ENCODE data around the gene SLC6A4. TPM values are rescaled to one million over a fixed set of nuclear protein-coding genes. Genes with fewer than 3 reads are reported as not detected.

Gene SLC6A4
- total RNA-seq, 8 experiments from 2014 or later: 0.11 to 0.62 (median 0.29) TPM

- ATAC-seq (replicated peaks in 6 of 8): no peak
- 44 to 100% (median 83%) methylated on average over 1 to 6 of the region's 8 CpGs; no CpG with 5 or more reads in 1 of the 10 experiments for WGBS, 10 experiments
- H3K4me1 ChIP-seq (replicated peaks in 1 of 2): peaks cover 0 to 2% of the 10 kb centered on the region in 2 donors
- no peak overlapping the region for H3K4me3 ChIP-seq
- in situ Hi-C loops (cut with MboI; ENCODE audit: low pct_unique_long_range_greater_than_20kb in 2 of 9, low sequenced_read_pairs in 9 of 9, unreplicated experiment in 9 of 9): no loop called here
- H3K27ac ChIP-seq: no peak overlapping the region
Observed at GRCh38 chr17:30224419-30224960, 11.0 kb downstream of the SLC6A4 start.

GRCh38 chr17:30222721-30223175 is 12.7 kb downstream of the SLC6A4 start:
- ATAC-seq (replicated peaks in 6 of 8): no peak
- Histone ChIP-seq H3K27ac (no peak overlapping the region), H3K4me1 (replicated peaks in 1 of 2) (peaks cover 0 to 2% of the 10 kb centered on the region in 2 donors), H3K4me3 (no peak overlapping the region)
- in situ Hi-C loops (cut with MboI; ENCODE audit: low pct_unique_long_range_greater_than_20kb in 2 of 9, low sequenced_read_pairs in 9 of 9, unreplicated experiment in 9 of 9): no loop called here
- WGBS, 10 experiments: 38 to 80% (median 63%) methylated on average over 1 to 10 of the region's 13 CpGs; no CpG with 5 or more reads in 2 of the 10 experiments

- in situ Hi-C loops (cut with MboI; ENCODE audit: low pct_unique_long_range_greater_than_20kb in 2 of 9, low sequenced_read_pairs in 9 of 9, unreplicated experiment in 9 of 9): no loop called here
- Histone ChIP-seq H3K4me1 (replicated peaks in 1 of 2) (peaks cover 0 to 2% of the 10 kb centered on the region in 2 donors), H3K27ac (no peak overlapping the region), H3K4me3 (no peak overlapping the region)
- ATAC-seq (replicated peaks in 6 of 8): no peak
- 32 to 100% (median 69%) methylated on average over 1 to 3 of the region's 4 CpGs; no CpG with 5 or more reads in 1 of the 10 experiments for WGBS, 10 experiments
Observed at GRCh38 chr17:30222251-30222650, 13.2 kb downstream of the SLC6A4 start.

- H3K4me3 ChIP-seq: no peak overlapping the region
- in situ Hi-C loops (cut with MboI; ENCODE audit: low pct_unique_long_range_greater_than_20kb in 2 of 9, low sequenced_read_pairs in 9 of 9, unreplicated experiment in 9 of 9): no loop called here
- WGBS, 10 experiments: no CpG with 5 or more reads among the region's 10 CpGs
- no peak overlapping the region for H3K27ac ChIP-seq
- ATAC-seq (replicated peaks in 6 of 8): no peak
- H3K4me1 ChIP-seq (replicated peaks in 1 of 2): peaks cover 0 to 2% of the 10 kb centered on the region in 2 donors
Observed at GRCh38 chr17:30221346-30221745, 14.2 kb downstream of the SLC6A4 start.

GRCh38 chr17:30220414-30220813 is 15.1 kb downstream of the SLC6A4 start:
- Histone ChIP-seq H3K27ac (no peak overlapping the region), H3K4me1 (replicated peaks in 1 of 2) (peaks cover 0 to 2% of the 10 kb centered on the region in 2 donors), H3K4me3 (no peak overlapping the region)
- 60 to 100% (median 85%) methylated on average over 1 to 5 of the region's 5 CpGs; no CpG with 5 or more reads in 4 of the 10 experiments for WGBS, 10 experiments
- in situ Hi-C loops (cut with MboI; ENCODE audit: low pct_unique_long_range_greater_than_20kb in 2 of 9, low sequenced_read_pairs in 9 of 9, unreplicated experiment in 9 of 9): no loop called here
- no peak for ATAC-seq (replicated peaks in 6 of 8)

- 32 to 96% (median 64%) methylated on average over 2 to 5 of the region's 7 CpGs; no CpG with 5 or more reads in 2 of the 10 experiments for WGBS, 10 experiments
- H3K4me1 ChIP-seq (replicated peaks in 1 of 2): peaks cover 0 to 2% of the 10 kb centered on the region in 2 donors
- in situ Hi-C loops (cut with MboI; ENCODE audit: low pct_unique_long_range_greater_than_20kb in 2 of 9, low sequenced_read_pairs in 9 of 9, unreplicated experiment in 9 of 9): no loop called here
- no peak for ATAC-seq (replicated peaks in 6 of 8)
- H3K27ac ChIP-seq: no peak overlapping the region
- H3K4me3 ChIP-seq: no peak overlapping the region
Observed at GRCh38 chr17:30219833-30220232, 15.7 kb downstream of the SLC6A4 start.

GRCh38 chr17:30219315-30219714 is 16.2 kb downstream of the SLC6A4 start:
- H3K4me3 ChIP-seq: no peak overlapping the region
- 81 to 92% (median 90%) methylated on average over 2 of the region's 4 CpGs; no CpG with 5 or more reads in 5 of the 10 experiments for WGBS, 10 experiments
- peaks cover 0 to 2% of the 10 kb centered on the region in 2 donors for H3K4me1 ChIP-seq (replicated peaks in 1 of 2)
- in situ Hi-C loops (cut with MboI; ENCODE audit: low pct_unique_long_range_greater_than_20kb in 2 of 9, low sequenced_read_pairs in 9 of 9, unreplicated experiment in 9 of 9): no loop called here
- ATAC-seq (replicated peaks in 6 of 8): no peak
- no peak overlapping the region for H3K27ac ChIP-seq

- ATAC-seq (replicated peaks in 6 of 8): no peak
- in situ Hi-C loops (cut with MboI; ENCODE audit: low pct_unique_long_range_greater_than_20kb in 2 of 9, low sequenced_read_pairs in 9 of 9, unreplicated experiment in 9 of 9): no loop called here
- Histone ChIP-seq H3K4me3 (no peak overlapping the region), H3K27ac (no peak overlapping the region), H3K4me1 (replicated peaks in 1 of 2) (peaks cover 0 to 2% of the 10 kb centered on the region in 2 donors)
- WGBS, 10 experiments: 0 to 100% (median 72%) methylated on average over 1 to 6 of the region's 9 CpGs; no CpG with 5 or more reads in 2 of the 10 experiments
Observed at GRCh38 chr17:30218799-30219198, 16.7 kb downstream of the SLC6A4 start.

GRCh38 chr17:30217746-30218245 is 17.7 kb downstream of the SLC6A4 start:
- H3K4me3 ChIP-seq: no peak overlapping the region
- in situ Hi-C loops (cut with MboI; ENCODE audit: low pct_unique_long_range_greater_than_20kb in 2 of 9, low sequenced_read_pairs in 9 of 9, unreplicated experiment in 9 of 9): no loop called here

GRCh38 chr17:30217054-30217453 is 18.4 kb downstream of the SLC6A4 start:
- no peak for ATAC-seq (replicated peaks in 6 of 8)
- no peak overlapping the region for H3K4me3 ChIP-seq
- in situ Hi-C loops (cut with MboI; ENCODE audit: low pct_unique_long_range_greater_than_20kb in 2 of 9, low sequenced_read_pairs in 9 of 9, unreplicated experiment in 9 of 9): no loop called here
- WGBS, 10 experiments: 80 to 100% methylated on average over 1 to 2 of the region's 6 CpGs; no CpG with 5 or more reads in 8 of the 10 experiments
- H3K27ac ChIP-seq: no peak overlapping the region
- H3K4me1 ChIP-seq (replicated peaks in 1 of 2): no peaks in the 10 kb centered on the region

More at GRCh38 chr17:30217746-30218245, 17.7 kb downstream of the SLC6A4 start:
- ATAC-seq (replicated peaks in 6 of 8): no peak
- WGBS, 10 experiments: 70 to 88% (median 80%) methylated on average over 3 to 10 of the region's 11 CpGs; no CpG with 5 or more reads in 7 of the 10 experiments
- Histone ChIP-seq H3K27ac (no peak overlapping the region), H3K4me1 (replicated peaks in 1 of 2) (peaks cover 0 to 2% of the 10 kb centered on the region in 2 donors)

GRCh38 chr17:30212750-30213149 is 22.7 kb downstream of the SLC6A4 start:
- in situ Hi-C loops (cut with MboI; ENCODE audit: low pct_unique_long_range_greater_than_20kb in 2 of 9, low sequenced_read_pairs in 9 of 9, unreplicated experiment in 9 of 9): no loop called here
- H3K4me3 ChIP-seq: no peak overlapping the region
- no peak overlapping the region for H3K27ac ChIP-seq
- no peaks in the 10 kb centered on the region for H3K4me1 ChIP-seq (replicated peaks in 1 of 2)
- 70 to 100% (median 88%) methylated on average over 1 to 5 of the region's 11 CpGs; no CpG with 5 or more reads in 3 of the 10 experiments for WGBS, 10 experiments
- ATAC-seq (replicated peaks in 6 of 8): no peak

GRCh38 chr17:30211371-30211770 is 24.1 kb downstream of the SLC6A4 start:
- 63 to 92% (median 78%) methylated on average over 2 to 6 of the region's 6 CpGs; no CpG with 5 or more reads in 6 of the 10 experiments for WGBS, 10 experiments
- Histone ChIP-seq H3K4me3 (no peak overlapping the region), H3K27ac (no peak overlapping the region), H3K4me1 (replicated peaks in 1 of 2) (no peaks in the 10 kb centered on the region)
- in situ Hi-C loops (cut with MboI; ENCODE audit: low pct_unique_long_range_greater_than_20kb in 2 of 9, low sequenced_read_pairs in 9 of 9, unreplicated experiment in 9 of 9): no loop called here
- ATAC-seq (replicated peaks in 6 of 8): no peak

GRCh38 chr17:30210901-30211300 is 24.6 kb downstream of the SLC6A4 start:
- Histone ChIP-seq H3K4me3 (no peak overlapping the region), H3K27ac (no peak overlapping the region), H3K4me1 (replicated peaks in 1 of 2) (no peaks in the 10 kb centered on the region)
- WGBS, 10 experiments: 83 to 95% (median 87%) methylated on average over 1 to 7 of the region's 10 CpGs; no CpG with 5 or more reads in 5 of the 10 experiments
- in situ Hi-C loops (cut with MboI; ENCODE audit: low pct_unique_long_range_greater_than_20kb in 2 of 9, low sequenced_read_pairs in 9 of 9, unreplicated experiment in 9 of 9): no loop called here
- no peak for ATAC-seq (replicated peaks in 6 of 8)

GRCh38 chr17:30210366-30210765 is 25.1 kb downstream of the SLC6A4 start:
- ATAC-seq (replicated peaks in 6 of 8): no peak
- Histone ChIP-seq H3K27ac (no peak overlapping the region), H3K4me1 (replicated peaks in 1 of 2) (no peaks in the 10 kb centered on the region), H3K4me3 (no peak overlapping the region)
- in situ Hi-C loops (cut with MboI; ENCODE audit: low pct_unique_long_range_greater_than_20kb in 2 of 9, low sequenced_read_pairs in 9 of 9, unreplicated experiment in 9 of 9): no loop called here
- 67 to 97% (median 82%) methylated on average over 1 to 6 of the region's 11 CpGs; no CpG with 5 or more reads in 4 of the 10 experiments for WGBS, 10 experiments

Data from motor neuron (in vitro differentiated cells).